C4-2B (cell line): ENCODE measurements around the gene PDSS2.

Source experiments
- H3K27ac ChIP-seq: fragments of 450-650 bp; 2 replicates; pipeline ENCODE4 v1.5.1; 2017
- ZFX ChIP-seq: fragments of 450-650 bp; IDR thresholded peaks from 2 replicates; pipeline ENCODE4 v1.6.1; 2017
- TF ChIP-seq, protein P1 (sequence below): fragments of 450-650 bp; conservative IDR thresholded peaks from 2 replicates; pipeline ENCODE4 v1.5.1; 2017; ENCODE audit warnings: mild to moderate bottlenecking

Gene PDSS2

DNA sequence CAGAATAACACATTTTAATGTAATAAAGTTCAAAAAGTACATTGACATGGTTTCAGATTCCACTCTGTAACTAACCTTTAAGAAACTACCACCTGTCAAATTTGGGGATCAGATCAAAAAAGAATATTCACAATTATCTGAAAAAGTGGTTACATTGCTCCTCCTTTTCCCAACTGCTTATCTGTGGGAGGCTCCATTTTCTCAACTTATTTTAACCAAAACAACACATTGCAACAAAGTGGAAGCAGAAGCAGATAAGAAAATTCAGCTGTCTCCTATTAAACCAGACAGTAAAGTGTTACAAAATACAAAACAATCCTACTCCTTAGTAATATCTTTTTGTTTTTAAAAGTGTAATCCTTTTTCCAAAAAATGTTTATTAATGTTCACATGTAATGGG is 61.4 kb downstream of the PDSS2 start:
- no peak overlapping the region for H3K27ac ChIP-seq
- TF ChIP-seq ZFX, result no peak
- TF ChIP-seq, protein P1, sequence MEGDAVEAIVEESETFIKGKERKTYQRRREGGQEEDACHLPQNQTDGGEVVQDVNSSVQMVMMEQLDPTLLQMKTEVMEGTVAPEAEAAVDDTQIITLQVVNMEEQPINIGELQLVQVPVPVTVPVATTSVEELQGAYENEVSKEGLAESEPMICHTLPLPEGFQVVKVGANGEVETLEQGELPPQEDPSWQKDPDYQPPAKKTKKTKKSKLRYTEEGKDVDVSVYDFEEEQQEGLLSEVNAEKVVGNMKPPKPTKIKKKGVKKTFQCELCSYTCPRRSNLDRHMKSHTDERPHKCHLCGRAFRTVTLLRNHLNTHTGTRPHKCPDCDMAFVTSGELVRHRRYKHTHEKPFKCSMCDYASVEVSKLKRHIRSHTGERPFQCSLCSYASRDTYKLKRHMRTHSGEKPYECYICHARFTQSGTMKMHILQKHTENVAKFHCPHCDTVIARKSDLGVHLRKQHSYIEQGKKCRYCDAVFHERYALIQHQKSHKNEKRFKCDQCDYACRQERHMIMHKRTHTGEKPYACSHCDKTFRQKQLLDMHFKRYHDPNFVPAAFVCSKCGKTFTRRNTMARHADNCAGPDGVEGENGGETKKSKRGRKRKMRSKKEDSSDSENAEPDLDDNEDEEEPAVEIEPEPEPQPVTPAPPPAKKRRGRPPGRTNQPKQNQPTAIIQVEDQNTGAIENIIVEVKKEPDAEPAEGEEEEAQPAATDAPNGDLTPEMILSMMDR, result no peak

DNA sequence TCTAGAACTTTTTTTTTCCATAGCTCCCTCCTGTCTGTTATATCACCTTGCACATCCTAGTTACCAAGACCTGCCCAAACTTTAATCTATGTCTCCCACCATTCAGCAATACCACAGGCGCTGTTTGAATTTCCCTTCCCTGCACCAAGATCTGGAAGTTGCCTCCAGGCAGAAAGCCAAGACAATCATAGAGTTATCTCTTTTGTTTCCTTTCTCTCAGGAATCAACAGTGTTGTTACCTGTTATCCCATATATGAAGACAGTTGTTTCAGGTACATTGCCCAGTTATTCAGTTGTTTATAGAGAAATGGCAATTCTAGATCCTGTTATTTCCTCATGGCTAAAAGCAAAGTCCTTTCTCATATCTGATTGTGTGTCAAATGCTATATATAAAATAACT is 63.2 kb downstream of the PDSS2 start:
- no peak overlapping the region for H3K27ac ChIP-seq
- TF ChIP-seq, protein P1, result no peak
- TF ChIP-seq ZFX, result no peak

DNA sequence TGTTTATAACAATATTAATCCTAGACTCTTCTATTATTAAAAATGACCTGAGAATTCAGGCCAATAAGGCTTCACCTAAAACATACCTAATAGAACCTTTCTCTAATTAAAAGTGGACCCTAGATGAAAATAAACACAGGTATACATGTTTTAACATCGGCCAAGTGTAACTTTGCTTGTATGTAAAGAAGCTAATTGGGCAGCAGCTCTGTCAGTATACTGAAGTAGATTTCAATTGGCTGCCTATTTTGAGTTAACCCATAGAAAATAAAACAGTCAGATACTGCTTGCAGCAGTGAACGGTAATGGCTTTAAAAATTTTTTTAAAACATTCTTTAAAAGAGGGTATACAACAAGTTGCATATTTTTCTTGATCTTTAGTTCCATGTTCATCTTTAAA is 67.3 kb downstream of the PDSS2 start:
- H3K27ac ChIP-seq, result no peak overlapping the region
- no peak for TF ChIP-seq ZFX
- TF ChIP-seq, protein P1, result no peak

DNA sequence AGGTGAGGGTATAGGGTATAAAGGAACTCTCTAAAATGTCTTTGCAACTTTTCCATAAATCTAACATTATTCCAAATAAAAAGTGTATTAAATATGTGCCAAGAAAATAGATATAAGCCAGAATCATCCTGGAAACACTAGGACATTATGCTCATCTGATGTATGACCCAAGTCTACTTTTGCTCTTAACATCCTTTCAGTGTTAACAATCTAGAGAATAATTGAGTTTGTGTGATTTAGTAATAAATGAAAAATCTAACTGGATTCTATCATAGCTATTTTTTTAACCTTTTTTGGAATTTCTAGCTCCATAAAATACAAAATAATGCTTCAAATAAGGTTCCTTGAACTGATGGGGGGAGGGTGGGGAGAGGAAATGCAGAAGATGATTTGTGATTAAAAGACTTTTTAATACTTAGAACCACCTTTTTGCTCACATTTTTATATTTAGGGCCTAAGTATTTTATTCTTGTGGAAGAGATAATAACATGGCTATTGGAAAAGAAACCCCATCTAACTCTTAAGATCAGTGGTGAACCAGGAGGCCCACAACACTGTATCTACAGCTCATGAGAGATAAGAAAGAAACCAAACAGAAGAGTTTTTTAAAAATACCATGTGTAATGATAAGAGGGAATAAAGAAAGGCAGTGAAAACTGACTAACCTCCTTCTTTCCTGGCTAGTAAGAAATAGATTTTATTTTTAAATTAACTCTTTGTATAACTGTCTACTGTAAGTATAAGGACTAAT is 68.5 kb downstream of the PDSS2 start:
- no peak overlapping the region for H3K27ac ChIP-seq
- TF ChIP-seq, protein P1, result no peak
- no peak for TF ChIP-seq ZFX

DNA sequence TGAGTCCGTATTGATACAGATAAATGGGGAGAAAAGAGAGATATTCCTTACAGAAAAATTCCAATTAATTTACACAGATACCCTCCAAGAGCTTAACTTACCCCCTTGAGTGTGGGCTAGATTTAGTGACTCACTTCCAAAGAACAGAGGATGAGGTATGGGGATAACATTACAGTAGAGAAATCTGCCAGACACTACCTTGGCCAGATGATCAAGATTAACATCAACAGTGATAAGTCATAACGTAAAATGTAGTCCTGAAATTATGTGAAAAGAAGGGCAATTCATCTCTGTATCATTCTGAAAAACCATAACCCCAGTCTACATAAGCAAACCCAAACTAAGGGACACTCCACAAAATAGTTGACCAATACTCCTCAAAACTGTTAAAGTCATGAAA is 69.3 kb downstream of the PDSS2 start:
- H3K27ac ChIP-seq, result no peak overlapping the region
- TF ChIP-seq, protein P1, result no peak
- no peak for TF ChIP-seq ZFX

DNA sequence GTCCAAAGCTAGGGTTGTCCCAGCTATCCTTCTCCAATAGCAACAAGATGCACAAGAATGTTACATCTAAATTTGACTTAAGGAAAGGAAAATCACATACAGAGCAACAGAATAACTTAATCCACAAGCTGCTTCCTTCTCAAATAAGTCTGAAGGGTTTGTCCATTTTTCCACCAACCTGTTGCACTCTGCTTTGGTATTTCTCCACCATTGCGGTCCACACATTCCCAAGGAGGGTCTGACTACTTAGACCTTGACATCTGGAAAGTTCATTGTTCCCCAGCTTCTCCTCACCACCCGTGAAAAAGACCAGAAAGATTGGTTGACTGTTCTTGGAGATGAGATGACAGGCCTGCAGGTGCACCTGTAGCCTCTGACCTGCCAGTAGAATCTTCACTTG is 72.5 kb downstream of the PDSS2 start:
- TF ChIP-seq, protein P1, result no peak
- TF ChIP-seq ZFX, result no peak
- H3K27ac ChIP-seq, result no peak overlapping the region

DNA sequence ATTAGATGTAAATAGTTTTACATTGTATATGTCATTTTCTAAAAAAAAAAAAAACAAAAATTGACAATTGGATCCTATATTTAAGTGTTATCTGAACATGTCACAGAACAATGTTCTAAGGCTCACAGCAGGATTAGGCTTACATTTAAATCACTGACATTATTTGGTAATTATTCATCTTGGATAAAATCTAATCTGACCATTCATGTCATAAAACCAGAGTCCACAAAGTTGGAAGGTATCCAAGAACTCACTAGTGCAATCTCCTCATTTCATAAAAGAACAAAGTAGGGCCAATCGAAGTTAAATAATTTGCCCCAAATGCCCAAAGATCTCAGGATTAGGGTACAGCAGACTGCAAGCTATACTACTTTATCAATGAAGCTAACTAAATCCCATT is 73.0 kb downstream of the PDSS2 start:
- H3K27ac ChIP-seq, result no peak overlapping the region
- TF ChIP-seq, protein P1, result no peak
- no peak for TF ChIP-seq ZFX
